ENCODE measurements around the gene GOLGA2.
"Not testable (repeated sequence)": the region's sequence is repeated elsewhere in the genome, so short reads cannot be mapped to it uniquely, and the experiment has no call there.

GOLGA2 gene

GRCh38 chr9:128288273-128289004 lies 12.6 kb upstream of the GOLGA2 start:
- no peak for DNase-seq

DNA sequence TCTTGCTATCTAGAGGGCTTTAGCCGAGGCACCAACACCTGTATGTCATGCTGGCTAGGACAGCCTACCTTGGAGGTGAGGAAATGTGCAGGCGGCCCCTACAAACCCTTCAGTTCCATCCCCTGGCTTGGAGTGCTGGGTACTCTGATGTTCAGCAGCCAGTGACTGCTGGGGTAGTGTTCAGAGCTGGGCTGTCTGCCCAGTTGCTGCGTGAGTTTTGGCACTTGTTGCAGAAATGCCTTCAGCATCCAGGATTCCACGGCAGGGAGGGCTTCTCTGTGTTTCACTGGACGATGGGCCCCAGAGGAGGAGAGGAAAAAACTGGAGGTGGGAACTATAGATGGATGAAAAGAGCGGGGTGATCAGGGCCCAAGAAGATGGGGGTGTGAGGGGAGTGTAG lies 10.6 kb upstream of the GOLGA2 start:
- no peak for DNase-seq

- no peak for DNase-seq
Observed at GRCh38 chr9:128285033-128285784, 9.4 kb upstream of the GOLGA2 start.

DNA sequence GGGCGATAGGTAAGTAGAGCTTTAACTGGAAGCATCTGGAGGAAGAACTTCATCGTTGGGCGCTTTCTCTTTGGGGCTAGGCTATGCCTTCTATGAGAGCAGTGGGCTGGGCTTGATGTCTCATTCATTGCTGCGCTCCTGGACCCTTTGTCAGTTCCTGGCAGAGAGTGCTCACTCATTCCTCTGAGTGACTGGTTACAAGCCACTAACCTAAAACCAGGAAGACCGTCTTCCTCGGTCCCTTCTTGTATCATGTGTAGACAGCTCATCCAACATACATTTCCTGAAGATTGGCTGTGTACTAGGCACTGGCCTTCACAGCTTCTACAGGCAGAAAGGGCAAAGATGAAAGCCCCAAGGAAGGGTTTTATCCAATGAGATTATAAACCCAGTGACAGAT lies 6.7 kb upstream of the GOLGA2 start:
- DNase-seq, result no peak

GRCh38 chr9:128280084-128280622 lies 4.3 kb upstream of the GOLGA2 start:
- DNase-seq, result no peak

DNA sequence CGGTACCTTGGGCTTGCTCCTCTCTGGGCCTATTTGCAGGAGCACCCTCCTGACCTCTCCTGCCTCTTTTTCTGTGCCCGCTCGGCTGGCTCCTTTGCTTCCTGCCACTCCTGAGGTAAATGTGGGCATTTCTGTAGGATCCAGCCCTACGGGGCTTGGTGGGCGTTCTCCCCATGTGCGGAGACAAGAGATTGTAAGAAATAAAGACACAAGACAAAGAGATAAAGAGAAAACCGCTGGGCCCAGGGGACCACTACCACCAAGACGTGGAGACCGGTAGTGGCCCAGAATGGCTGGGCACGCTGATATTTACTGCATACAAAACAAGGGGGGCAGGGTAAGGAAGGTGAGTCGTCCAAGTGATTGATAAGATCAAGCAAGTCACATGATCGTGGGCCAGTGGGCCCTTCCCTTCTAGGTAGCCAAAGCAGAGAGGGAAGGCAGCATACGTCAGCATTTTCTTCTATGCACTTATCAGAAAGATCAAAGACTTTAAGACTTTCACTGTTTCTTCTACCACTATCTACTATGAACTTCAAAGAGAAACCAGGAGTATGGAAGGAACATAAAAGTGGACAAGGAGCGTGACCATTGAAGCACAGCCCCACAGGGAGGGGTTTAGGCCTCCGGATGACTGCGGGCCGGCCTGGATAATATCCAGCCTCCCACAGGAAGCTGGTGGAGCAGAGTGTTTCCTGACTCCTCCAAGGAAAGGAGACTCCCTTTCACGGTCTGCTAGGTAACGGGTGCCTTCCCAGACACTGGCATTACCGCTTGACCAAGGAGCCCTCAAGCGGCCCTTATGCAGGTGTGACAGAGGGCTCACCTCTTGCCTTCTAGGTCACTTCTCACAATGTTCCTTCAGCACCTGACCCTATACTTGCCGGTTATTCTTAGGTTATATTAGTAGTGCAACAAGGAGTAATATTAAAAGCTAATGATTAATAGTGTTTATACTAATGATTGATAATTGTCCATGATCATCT lies 3.6 kb upstream of the GOLGA2 start:
- DNase-seq, result not testable (repeated sequence)

DNA sequence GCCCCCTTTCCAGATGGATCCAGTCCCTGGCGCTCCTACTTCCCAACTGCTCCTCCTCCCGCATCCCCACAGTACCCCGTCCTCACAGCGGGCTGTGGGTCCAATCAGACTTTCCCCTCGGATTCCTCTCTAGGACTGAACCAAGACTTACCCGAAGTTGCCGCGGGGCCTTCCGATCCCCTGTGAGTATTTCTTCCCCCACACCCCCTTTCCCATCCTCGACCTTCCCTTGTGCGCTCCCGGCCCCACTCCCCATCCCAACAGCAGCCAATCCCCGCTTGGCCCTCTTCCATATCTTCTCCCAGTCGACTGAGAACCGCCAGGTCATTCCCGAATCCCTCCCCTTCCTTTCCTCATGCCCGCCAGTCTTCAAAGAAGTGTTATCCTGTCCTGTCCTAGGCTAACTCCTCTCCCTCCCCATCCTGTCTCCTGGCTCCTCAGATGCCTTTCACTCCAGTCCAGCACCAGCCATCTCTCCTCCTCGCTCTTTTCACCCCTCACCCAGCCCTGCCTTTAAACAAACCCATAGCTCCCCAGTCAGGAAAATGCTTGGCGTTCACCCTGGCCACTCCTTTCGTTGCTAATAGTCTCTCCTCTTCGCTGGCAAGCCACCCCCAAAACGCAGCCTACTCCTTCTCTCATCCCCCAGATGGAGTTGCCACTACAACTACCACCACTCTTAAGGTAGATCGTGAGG lies 915 bp upstream of the GOLGA2 start:
- DNase-seq, result peak; percentile 22

- DNase-seq, result peak; percentile 100
Observed at GRCh38 chr9:128276008-128276573, 284 bp upstream of the GOLGA2 start, which contains the start of gene SWI5. Gene SWI5 (plus strand): TSS chr9:128276276.

GRCh38 chr9:128274245-128274644 lies 1.6 kb downstream of the GOLGA2 start:
- DNase-seq, result no peak

DNA sequence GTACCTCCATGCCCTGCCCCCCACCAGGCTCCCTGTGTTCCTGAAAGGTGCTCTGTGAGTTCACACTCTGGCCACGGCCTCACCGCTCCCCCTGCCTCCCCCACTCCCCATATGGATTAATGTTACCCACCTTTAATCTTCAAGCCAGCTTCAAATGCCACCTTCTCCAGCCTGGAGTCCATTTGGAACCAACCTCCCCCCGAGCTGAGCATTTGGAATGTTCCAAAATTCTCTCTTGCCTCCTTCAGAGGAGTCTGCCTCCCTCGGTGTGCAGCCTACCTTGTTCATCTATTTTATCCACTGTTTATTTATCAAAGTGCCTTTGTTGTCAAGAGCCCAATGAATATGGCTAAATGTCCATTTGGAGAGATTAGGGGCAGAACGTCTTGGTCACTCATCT lies 4.3 kb downstream of the GOLGA2 start:
- DNase-seq, result no peak

- DNase-seq, result no peak
Observed at GRCh38 chr9:128271112-128271511, 4.7 kb downstream of the GOLGA2 start.

DNA sequence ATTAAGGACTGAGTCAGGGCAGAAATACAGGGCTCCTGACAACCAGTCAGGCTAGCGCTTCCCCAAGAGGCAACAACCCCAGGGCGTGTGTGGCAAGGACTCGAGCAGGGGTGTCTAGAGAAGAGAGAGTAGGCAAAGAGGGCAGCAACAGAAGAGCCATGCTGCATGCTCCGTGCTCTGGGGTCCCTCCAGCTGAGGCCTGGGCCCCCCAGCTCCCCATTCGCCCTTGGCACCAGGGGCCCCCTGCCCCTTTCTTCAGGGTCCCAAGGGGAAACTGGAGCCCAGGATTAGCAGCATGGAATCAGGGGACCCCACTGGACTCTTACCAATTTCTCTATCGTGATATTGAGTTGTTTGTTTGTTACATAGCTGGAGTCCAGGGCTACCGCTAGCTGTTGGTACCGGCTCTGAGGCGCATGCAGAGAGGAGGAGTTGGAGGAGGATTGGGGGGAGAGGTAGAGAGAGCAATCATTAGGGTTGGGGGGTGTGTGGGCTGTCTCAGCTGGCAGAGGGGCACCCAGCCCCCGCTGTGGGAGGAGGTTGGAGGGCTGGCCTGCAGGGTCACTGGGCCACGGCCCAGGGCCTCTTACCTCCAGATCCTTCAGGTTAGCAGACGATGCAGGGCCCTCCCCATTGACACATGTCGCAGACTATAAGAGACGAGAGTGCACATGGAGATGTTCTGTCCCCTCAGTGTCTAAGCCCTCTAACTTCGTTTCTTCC lies 8.8 kb downstream of the GOLGA2 start:
- DNase-seq, result no peak

- DNase-seq, result no peak
Observed at GRCh38 chr9:128265348-128265847, 10.4 kb downstream of the GOLGA2 start.

DNA sequence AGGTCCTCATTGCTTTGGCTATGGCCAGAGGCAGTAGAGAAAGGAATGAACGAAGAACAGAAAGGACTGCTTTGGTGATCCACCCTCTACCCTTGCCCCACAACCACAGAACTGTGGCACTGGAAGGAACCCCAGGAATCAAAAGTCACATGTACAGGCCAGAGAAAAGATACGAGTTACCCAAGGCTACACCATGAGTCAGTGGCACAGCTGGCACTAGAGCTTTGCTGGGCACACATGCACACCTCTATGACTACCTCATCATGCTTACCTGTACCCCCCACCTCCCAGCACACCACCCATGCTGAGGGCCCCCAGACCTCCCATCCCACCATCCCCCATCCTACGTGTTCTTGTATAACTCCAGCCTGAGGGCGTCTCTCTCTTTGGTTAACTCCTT lies 13.1 kb downstream of the GOLGA2 start:
- DNase-seq, result no peak

GRCh38 chr9:128260340-128260739 lies 15.5 kb downstream of the GOLGA2 start:
- no peak for DNase-seq

GRCh38 chr9:128259156-128259555 lies 16.7 kb downstream of the GOLGA2 start:
- no peak for DNase-seq

- no peak for DNase-seq
Observed at GRCh38 chr9:128258326-128258725, 17.5 kb downstream of the GOLGA2 start.

DNA sequence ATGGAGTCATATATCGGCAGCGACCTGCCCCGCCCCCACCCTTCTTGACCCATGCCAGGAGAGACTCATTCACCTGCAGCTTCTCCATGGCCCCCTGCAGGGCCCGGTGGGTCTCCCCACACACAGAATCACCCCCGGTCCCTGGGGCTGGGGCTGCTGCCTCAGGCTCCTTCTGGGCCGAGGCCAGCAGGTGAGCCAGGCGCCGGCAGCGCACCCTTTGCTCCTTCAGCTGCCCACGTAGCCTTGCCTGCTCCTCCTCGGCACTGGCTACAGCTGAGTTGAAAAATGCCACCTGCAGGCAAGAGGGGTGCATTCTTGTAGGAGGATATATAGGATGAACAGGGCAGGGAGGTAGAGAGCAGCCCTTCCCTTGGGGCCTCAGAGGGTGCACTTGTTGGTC lies 17.9 kb downstream of the GOLGA2 start:
- no peak for DNase-seq

DNA sequence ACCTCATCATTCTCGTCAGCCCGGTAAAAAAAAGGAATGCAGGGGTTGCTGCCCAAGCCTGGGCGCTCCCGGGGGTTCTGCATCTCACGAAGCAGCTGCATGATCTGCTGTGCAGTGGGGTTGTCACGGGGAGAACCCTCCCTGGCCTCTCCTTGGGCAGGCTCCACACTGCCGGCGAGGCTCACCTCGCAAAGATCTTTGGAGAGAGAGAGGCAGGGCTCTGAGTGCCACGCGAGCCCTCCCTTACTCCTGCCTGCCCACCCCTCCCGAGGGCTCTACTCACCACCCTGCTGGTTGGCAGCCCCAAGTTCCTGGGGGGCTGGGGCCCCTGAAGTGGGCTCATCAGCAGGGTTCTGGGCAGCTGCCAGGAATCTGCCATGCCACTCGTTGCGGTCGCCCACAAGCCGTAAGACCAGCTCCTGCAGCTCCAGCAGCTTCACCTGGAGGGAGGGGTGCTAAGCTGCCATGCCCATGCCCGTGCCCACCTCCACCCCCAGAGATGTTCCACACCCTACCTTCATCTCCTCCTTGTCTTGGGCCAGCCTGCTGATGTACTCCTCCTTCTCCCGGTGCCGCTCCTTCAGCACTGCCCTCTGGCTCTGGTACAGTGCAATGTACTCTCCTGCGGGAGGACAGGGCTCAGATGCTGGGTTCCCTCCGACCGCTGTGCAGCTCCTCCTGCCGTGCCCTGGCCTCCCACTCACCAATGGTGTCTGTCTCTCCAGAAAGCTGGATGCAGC lies 18.6 kb downstream of the GOLGA2 start:
- DNase-seq, result no peak

Measured in NCI-H1092 treated with DMSO at 0.1 percent for 48 hours (cell line).